GM19351 (cell line): Measurements from ENCODE around the gene SBF2.

Source experiments
- ATAC-seq: cut with Tn5 transposase; IDR thresholded peaks from one replicate; pipeline ENCODE4 v1.9.1; 2021; ENCODE audit warnings: mild to moderate bottlenecking, moderate library complexity; ENCODE audit not compliant: unreplicated experiment

SBF2 gene

GRCh38 chr11:9868641-9869040, 425.4 kb downstream of the SBF2 start:
- ATAC-seq = no peak

- no peak for ATAC-seq
Measured at GRCh38 chr11:9862981-9863380, 431.0 kb downstream of the SBF2 start.

GRCh38 chr11:9861860-9862725, 431.9 kb downstream of the SBF2 start:
- peak; percentile 90 for ATAC-seq

GRCh38 chr11:9859554-9860305, 434.3 kb downstream of the SBF2 start:
- no peak for ATAC-seq

GRCh38 chr11:9858822-9859221, 435.2 kb downstream of the SBF2 start:
- no peak for ATAC-seq

GRCh38 chr11:9858218-9858617, 435.8 kb downstream of the SBF2 start:
- no peak for ATAC-seq

GRCh38 chr11:9855579-9856287, 438.3 kb downstream of the SBF2 start:
- no peak for ATAC-seq

- ATAC-seq = no peak
Measured at GRCh38 chr11:9853929-9854552, 440.0 kb downstream of the SBF2 start.

GRCh38 chr11:9852465-9852864, 441.6 kb downstream of the SBF2 start:
- no peak for ATAC-seq

- no peak for ATAC-seq
Measured at GRCh38 chr11:9851366-9851765, 442.7 kb downstream of the SBF2 start.

GRCh38 chr11:9850224-9850895, 443.7 kb downstream of the SBF2 start:
- no peak for ATAC-seq

- no peak for ATAC-seq
Measured at GRCh38 chr11:9849389-9849788, 444.6 kb downstream of the SBF2 start.

- no peak for ATAC-seq
Measured at GRCh38 chr11:9847636-9848035, 446.4 kb downstream of the SBF2 start.

GRCh38 chr11:9842923-9843322, 451.1 kb downstream of the SBF2 start:
- no peak for ATAC-seq

- ATAC-seq = no peak
Measured at GRCh38 chr11:9840460-9841004, 453.5 kb downstream of the SBF2 start.

GRCh38 chr11:9839550-9839949, 454.5 kb downstream of the SBF2 start:
- ATAC-seq = no peak

GRCh38 chr11:9838961-9839360, 455.1 kb downstream of the SBF2 start:
- peak; percentile 89 for ATAC-seq

GRCh38 chr11:9838229-9838628, 455.8 kb downstream of the SBF2 start:
- no peak for ATAC-seq

GRCh38 chr11:9834291-9834690, 459.7 kb downstream of the SBF2 start:
- no peak for ATAC-seq

GRCh38 chr11:9831122-9831521, 462.9 kb downstream of the SBF2 start:
- ATAC-seq = no peak
